Tibial nerve (tissue), 4 donors: ENCODE measurements around the gene C3orf18.

Experiments
- CTCF ChIP-seq, 5 experiments: fragments of 200-600 bp in 3 of 5; fragments of 450-650 bp in 2 of 5; sonication (generic) in 3 of 5; IDR thresholded peaks; one replicate each; pipeline ENCODE4 v1.5.1; 2016 to 2019; ENCODE audit warnings: antibody characterized with exemption in 5 of 5, mild to moderate bottlenecking in 3 of 5, moderate library complexity in 2 of 5
- EP300 ChIP-seq, 2 donors: sonication (generic); formaldehyde crosslinking; IDR thresholded peaks; one replicate each; pipeline ENCODE4 v1.6.1; 2017; ENCODE audit warnings: antibody characterized with exemption in 2 of 2, mild to moderate bottlenecking in 1 of 2
- POLR2A ChIP-seq, 2 donors: fragments of 450-650 bp; IDR thresholded peaks; one replicate each; pipeline ENCODE4 v1.6.1; 2017; ENCODE audit warnings: antibody characterized with exemption in 2 of 2, mild to moderate bottlenecking in 2 of 2, moderate library complexity in 2 of 2

GRCh38 chr3:50508821-50509220, 58.7 kb downstream of the C3orf18 start:
- TF ChIP-seq CTCF (IDR thresholded peaks at IDR 0.05), result no peak
- no peak for TF ChIP-seq POLR2A (IDR thresholded peaks at IDR 0.05)
- TF ChIP-seq EP300 (IDR thresholded peaks at IDR 0.05), result no peak
